Activated naive CD8-positive, alpha-beta T cell treated with anti-CD3 and anti-CD28 coated beads, Interleukin-2, amount 10 ng/mL, durations not matched to agents 7 days and 5 days (primary cell): ENCODE measurements around the gene SMARCA1. TPM values are rescaled to one million over a fixed set of nuclear protein-coding genes. Genes with fewer than 3 reads are reported as not detected.

Experiments used
- ATAC-seq: fragments of 150-1000 bp; cut with Tn5 transposase; one replicate; pipeline ENCODE4 v1.10.0; 2021; ENCODE audit warnings: low read depth, moderate library complexity
- POLR2A ChIA-PET: fragments of 350-600 bp; sonication (Branson Sonifier 250); formaldehyde crosslinking; loops from one replicate; lab custom pipeline; 2021; ENCODE audit warnings: antibody characterized with exemption; lab: Charles Lee
- DNase-seq: peaks from one replicate; pipeline ENCODE4 v3.0.0; 2021
- H3K27ac Mint-ChIP-seq: one replicate; pipeline ENCODE4 v1.8.0; 2022; ENCODE audit warnings: mild to moderate bottlenecking, mixed read lengths
- H3K27me3 Mint-ChIP-seq: one replicate; pipeline ENCODE4 v1.8.0; 2022; ENCODE audit warnings: mild to moderate bottlenecking, moderate library complexity, mixed read lengths
- H3K36me3 Mint-ChIP-seq: one replicate; pipeline ENCODE4 v1.8.0; 2021; ENCODE audit warnings: mild to moderate bottlenecking, mixed read lengths
- H3K4me1 Mint-ChIP-seq: one replicate; pipeline ENCODE4 v1.8.0; 2021; ENCODE audit warnings: mixed read lengths
- H3K4me3 Mint-ChIP-seq: one replicate; pipeline ENCODE4 v1.8.0; 2022; ENCODE audit warnings: mild to moderate bottlenecking, moderate library complexity, mixed read lengths
- H3K9me3 Mint-ChIP-seq: one replicate; pipeline ENCODE4 v1.8.0; 2021; ENCODE audit warnings: mixed read lengths
- total RNA-seq, 2 experiments: library from RNA; stranded (reverse); gene quantifications; one replicate each; pipeline ENCODE4 v1.2.3, GENCODE V29; 2021

Gene SMARCA1
- total RNA-seq, 2 experiments from 2014 or later: 0.17 TPM; not detected in 1

- no peak overlapping the region for H3K27ac Mint-ChIP-seq
- POLR2A ChIA-PET: no interaction called here
- DNase-seq: no peak
- H3K4me1 Mint-ChIP-seq: peaks cover 2% of the 10 kb centered on the region
- H3K4me3 Mint-ChIP-seq: no peak overlapping the region
- no peaks in the 10 kb centered on the region for H3K27me3 Mint-ChIP-seq
- no peaks in the 10 kb centered on the region for H3K36me3 Mint-ChIP-seq
- ATAC-seq: no peak
- no peaks in the 10 kb centered on the region for H3K9me3 Mint-ChIP-seq
Measured at GRCh38 chrX:129545408-129545807, 22.1 kb upstream of the SMARCA1 start.

GRCh38 chrX:129544780-129545179 lies 21.5 kb upstream of the SMARCA1 start:
- Mint-ChIP-seq H3K4me3 (no peak overlapping the region), H3K27me3 (no peaks in the 10 kb centered on the region), H3K4me1 (peaks cover 4% of the 10 kb centered on the region), H3K9me3 (no peaks in the 10 kb centered on the region), H3K27ac (no peak overlapping the region), H3K36me3 (no peaks in the 10 kb centered on the region)
- DNase-seq: no peak
- POLR2A ChIA-PET: no interaction called here
- no peak for ATAC-seq

GRCh38 chrX:129540722-129541184 lies 17.5 kb upstream of the SMARCA1 start:
- peaks cover 8% of the 10 kb centered on the region for H3K27me3 Mint-ChIP-seq
- peak overlapping the region; percentile 45 for H3K4me3 Mint-ChIP-seq
- ATAC-seq: no peak
- no peak overlapping the region for H3K27ac Mint-ChIP-seq
- no peaks in the 10 kb centered on the region for H3K9me3 Mint-ChIP-seq
- POLR2A ChIA-PET: no interaction called here
- H3K4me1 Mint-ChIP-seq: peaks cover 4% of the 10 kb centered on the region
- no peaks in the 10 kb centered on the region for H3K36me3 Mint-ChIP-seq
- DNase-seq: peak; percentile 28

DNA sequence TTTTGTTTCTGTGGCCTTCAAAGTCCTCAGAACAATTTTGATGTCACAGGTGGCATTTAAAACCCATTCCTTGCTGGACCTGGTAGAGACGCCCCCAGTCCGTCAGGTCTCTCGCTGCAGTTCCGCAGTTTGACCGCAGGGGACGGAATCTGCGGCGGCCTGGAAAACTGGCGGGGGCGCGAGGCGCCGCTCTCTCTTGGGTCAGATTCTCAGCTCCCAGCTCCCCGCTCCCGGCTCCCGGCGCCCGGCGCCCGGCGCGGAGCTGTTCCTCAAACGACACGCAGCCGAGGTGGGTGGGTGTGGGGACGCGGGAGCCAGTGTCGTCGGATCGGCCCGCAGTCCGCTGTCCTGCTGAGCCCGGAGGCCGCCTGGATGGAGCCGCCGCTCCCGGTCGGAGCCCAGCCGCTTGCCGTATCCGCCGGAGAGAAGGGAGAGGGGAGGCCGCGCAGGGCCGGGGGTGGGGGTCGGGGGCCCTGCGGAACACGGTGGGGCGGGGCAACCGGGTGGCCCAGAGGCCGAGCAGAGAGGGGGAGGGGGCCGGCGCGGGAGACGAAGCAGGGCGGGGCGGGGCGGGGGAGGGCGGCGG lies 16.9 kb upstream of the SMARCA1 start, which contains the start of gene OCRL:
TSS of gene OCRL (plus strand) at position 192 of the 586 bp plus-strand sequence. CDS start at position 373, 181 bp downstream.
- H3K4me1 Mint-ChIP-seq: peaks cover 4% of the 10 kb centered on the region
- no peaks in the 10 kb centered on the region for H3K36me3 Mint-ChIP-seq
- peaks cover 8% of the 10 kb centered on the region for H3K27me3 Mint-ChIP-seq
- H3K4me3 Mint-ChIP-seq: peak within 1 kb of the TSS; percentile 80
- POLR2A ChIA-PET: no interaction called here
- ATAC-seq: peak; percentile 67
- H3K27ac Mint-ChIP-seq: peak within 1 kb of the TSS; percentile 58
- no peaks in the 10 kb centered on the region for H3K9me3 Mint-ChIP-seq
- DNase-seq: peak; percentile 56

GRCh38 chrX:129534816-129535578 lies 11.7 kb upstream of the SMARCA1 start:
- peaks cover 3% of the 10 kb centered on the region for H3K4me1 Mint-ChIP-seq
- no peaks in the 10 kb centered on the region for H3K9me3 Mint-ChIP-seq
- H3K36me3 Mint-ChIP-seq: no peaks in the 10 kb centered on the region
- POLR2A ChIA-PET: no interaction called here
- H3K4me3 Mint-ChIP-seq: no peak overlapping the region
- DNase-seq (no peak), ATAC-seq (no peak)
- no peak overlapping the region for H3K27ac Mint-ChIP-seq
- H3K27me3 Mint-ChIP-seq: peaks cover 12% of the 10 kb centered on the region

DNA sequence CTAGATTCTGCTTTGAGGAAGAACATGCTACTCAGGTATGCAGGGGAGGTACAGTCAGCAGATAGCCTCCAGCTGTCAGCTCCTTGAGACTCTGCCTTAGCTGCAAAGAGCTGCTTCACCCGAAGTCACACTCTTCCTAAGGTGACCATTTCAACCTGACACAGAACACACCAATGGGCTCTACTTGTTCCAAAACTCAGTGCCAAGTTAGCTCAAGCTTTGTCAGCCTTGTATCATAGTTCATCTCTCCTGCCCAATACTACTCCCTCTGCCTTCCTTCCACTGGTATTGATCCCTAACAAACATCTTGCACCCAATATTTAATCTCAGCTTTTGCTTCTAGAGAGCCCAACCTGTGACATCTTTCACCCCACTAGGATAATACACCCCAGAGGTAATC lies 7.8 kb upstream of the SMARCA1 start:
- no peaks in the 10 kb centered on the region for H3K36me3 Mint-ChIP-seq
- H3K27ac Mint-ChIP-seq: no peak overlapping the region
- H3K4me3 Mint-ChIP-seq: no peak overlapping the region
- no peak for ATAC-seq
- DNase-seq: no peak
- H3K27me3 Mint-ChIP-seq: peaks cover 5% of the 10 kb centered on the region
- POLR2A ChIA-PET: no interaction called here
- no peaks in the 10 kb centered on the region for H3K9me3 Mint-ChIP-seq
- H3K4me1 Mint-ChIP-seq: no peaks in the 10 kb centered on the region

DNA sequence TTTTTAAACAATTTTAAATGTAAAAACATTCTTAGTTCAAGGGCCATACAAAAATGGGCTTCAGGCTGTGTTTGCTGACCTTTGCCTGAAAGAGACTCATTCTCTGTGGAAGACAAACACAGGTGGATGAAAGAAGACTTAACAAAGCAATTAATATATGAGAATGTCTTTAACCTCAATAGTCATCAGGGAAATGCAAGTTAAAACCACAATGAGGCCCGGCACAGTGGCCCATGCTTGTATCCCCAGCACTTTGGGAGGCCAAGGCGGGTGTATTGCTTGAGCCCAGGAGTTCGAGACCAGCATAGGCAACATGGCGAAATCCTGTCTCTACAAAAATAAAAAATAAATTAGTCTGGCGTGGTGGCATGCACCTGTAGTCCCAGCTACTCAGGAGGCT lies 7.1 kb upstream of the SMARCA1 start:
- no peak overlapping the region for H3K27ac Mint-ChIP-seq
- no peaks in the 10 kb centered on the region for H3K36me3 Mint-ChIP-seq
- no peaks in the 10 kb centered on the region for H3K9me3 Mint-ChIP-seq
- DNase-seq: no peak
- no peaks in the 10 kb centered on the region for H3K4me1 Mint-ChIP-seq
- H3K4me3 Mint-ChIP-seq: no peak overlapping the region
- POLR2A ChIA-PET: no interaction called here
- ATAC-seq: no peak
- peaks cover 6% of the 10 kb centered on the region for H3K27me3 Mint-ChIP-seq

DNA sequence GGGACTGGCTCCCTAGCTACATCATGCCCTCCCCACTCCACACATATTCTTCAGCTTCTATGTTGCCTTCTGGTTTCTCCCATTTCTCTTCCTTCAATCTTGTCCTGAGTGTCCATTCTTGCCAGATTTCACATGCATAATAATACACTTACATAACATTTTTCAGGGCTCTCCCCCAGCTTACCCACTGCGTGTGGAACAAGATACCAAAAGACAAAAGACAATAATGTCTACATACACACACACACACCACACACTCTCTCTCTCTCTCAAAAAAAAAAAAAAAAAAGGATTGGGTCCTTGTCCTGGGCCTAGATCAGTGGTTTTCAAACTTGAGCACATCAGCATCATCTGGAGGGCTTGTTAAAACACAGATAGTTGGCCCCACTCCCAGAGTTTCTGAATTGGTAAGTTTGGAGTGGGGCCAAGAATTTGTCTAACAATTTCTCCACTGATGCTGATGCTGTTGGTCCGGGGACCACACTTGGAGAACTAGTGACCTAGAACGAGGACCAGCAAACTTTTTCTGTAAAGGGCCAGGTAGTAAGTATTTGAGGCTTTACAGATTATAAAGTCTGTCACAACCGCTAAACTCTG lies 6.5 kb upstream of the SMARCA1 start:
- Mint-ChIP-seq H3K27ac (no peak overlapping the region), H3K4me3 (no peak overlapping the region), H3K36me3 (no peaks in the 10 kb centered on the region), H3K4me1 (no peaks in the 10 kb centered on the region), H3K27me3 (peaks cover 12% of the 10 kb centered on the region), H3K9me3 (no peaks in the 10 kb centered on the region)
- ATAC-seq (no peak), DNase-seq (no peak)
- POLR2A ChIA-PET: no interaction called here

DNA sequence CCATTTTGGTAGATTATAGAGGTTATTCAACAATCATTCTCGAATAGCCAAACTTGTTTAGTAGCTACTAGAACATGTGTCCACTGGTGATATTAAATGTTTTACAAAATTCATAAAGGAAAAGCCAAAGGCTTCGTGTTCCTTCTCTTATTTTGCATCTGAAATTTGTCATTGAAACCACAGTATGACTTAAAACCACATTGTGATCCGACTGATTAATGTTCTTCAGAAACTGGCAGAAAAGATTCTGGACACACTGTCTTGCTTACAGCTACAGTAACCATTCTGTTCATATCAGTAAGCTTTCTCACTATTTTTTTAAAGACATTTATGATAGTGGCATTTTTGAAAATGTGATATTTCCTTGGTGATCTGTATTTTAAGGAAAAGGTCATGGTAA lies 2.6 kb upstream of the SMARCA1 start:
- POLR2A ChIA-PET: no interaction called here
- H3K27me3 Mint-ChIP-seq: peaks cover 23% of the 10 kb centered on the region
- DNase-seq: no peak
- H3K27ac Mint-ChIP-seq: no peak overlapping the region
- no peaks in the 10 kb centered on the region for H3K9me3 Mint-ChIP-seq
- H3K4me1 Mint-ChIP-seq: no peaks in the 10 kb centered on the region
- ATAC-seq: no peak
- H3K36me3 Mint-ChIP-seq: no peaks in the 10 kb centered on the region
- no peak overlapping the region for H3K4me3 Mint-ChIP-seq

DNA sequence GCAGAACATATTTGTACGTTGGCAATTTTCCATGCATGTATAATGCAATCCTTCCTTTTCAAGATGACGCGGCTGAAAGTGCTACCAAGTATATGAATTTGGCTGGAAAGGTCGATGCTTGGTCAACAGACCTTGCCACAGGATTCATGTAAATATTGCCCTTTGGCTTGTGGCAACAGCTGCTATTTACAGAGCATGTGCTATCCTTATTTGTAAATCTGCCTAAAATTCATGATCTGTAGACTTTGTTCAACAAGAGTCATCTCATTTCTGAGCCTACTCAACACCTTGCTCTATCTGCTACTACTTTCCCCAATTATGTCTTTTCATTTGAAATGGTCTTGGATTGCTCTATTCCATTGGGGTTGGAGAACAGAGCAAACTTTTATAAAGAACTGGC lies 1.9 kb upstream of the SMARCA1 start:
- no peak for ATAC-seq
- Mint-ChIP-seq H3K27ac (no peak overlapping the region), H3K4me3 (no peak overlapping the region), H3K4me1 (no peaks in the 10 kb centered on the region), H3K9me3 (no peaks in the 10 kb centered on the region), H3K36me3 (no peaks in the 10 kb centered on the region), H3K27me3 (peaks cover 23% of the 10 kb centered on the region)
- POLR2A ChIA-PET: no interaction called here
- no peak for DNase-seq

DNA sequence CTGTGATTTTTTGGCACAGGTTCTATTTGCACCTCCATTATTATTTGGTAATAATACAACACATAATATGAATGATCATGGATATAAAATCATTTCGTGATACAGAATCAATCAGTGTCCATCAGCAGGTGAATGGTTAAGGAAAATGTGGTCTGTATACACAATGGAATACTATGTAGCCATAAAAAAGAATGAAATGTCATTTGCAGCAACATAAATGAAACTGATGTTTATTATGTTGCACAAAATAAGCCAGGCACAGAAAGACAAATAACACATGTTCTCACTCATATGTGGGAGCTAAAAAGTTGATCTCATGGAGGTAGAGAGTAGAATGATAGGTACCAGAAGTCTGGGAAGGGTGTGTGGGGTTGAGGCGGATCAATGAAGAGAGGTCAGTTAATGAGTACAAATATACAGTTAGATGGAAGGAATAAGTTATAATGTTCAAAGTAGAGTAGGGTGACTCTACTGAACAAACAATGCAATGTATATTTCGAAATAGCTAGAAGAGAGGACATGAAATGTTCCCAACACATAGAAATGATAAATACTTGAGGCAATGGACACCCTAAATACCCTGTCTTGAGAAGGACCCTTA lies 1.1 kb upstream of the SMARCA1 start:
- H3K27ac Mint-ChIP-seq: no peak overlapping the region
- POLR2A ChIA-PET: no interaction called here
- H3K36me3 Mint-ChIP-seq: no peaks in the 10 kb centered on the region
- ATAC-seq (no peak), DNase-seq (no peak)
- H3K27me3 Mint-ChIP-seq: peaks cover 23% of the 10 kb centered on the region
- H3K9me3 Mint-ChIP-seq: no peaks in the 10 kb centered on the region
- H3K4me3 Mint-ChIP-seq: peak overlapping the region; percentile 66
- H3K4me1 Mint-ChIP-seq: no peaks in the 10 kb centered on the region

- H3K9me3 Mint-ChIP-seq: no peaks in the 10 kb centered on the region
- POLR2A ChIA-PET: interaction anchor here (0.7 kb wide), 1 partner anchor 18 kb away, joined by 3 read pairs; no protein-coding TSS in a partner anchor
- DNase-seq: no peak
- ATAC-seq: no peak
- no peaks in the 10 kb centered on the region for H3K4me1 Mint-ChIP-seq
- H3K27me3 Mint-ChIP-seq: peaks cover 23% of the 10 kb centered on the region
- H3K4me3 Mint-ChIP-seq: peak overlapping the region; percentile 80
- H3K36me3 Mint-ChIP-seq: no peaks in the 10 kb centered on the region
- no peak overlapping the region for H3K27ac Mint-ChIP-seq
Measured at GRCh38 chrX:129522184-129523078, 859 bp downstream of the SMARCA1 start.

GRCh38 chrX:129520151-129520550 lies 3.1 kb downstream of the SMARCA1 start:
- DNase-seq (no peak), ATAC-seq (no peak)
- Mint-ChIP-seq H3K27me3 (peaks cover 17% of the 10 kb centered on the region), H3K4me1 (no peaks in the 10 kb centered on the region), H3K36me3 (no peaks in the 10 kb centered on the region), H3K9me3 (no peaks in the 10 kb centered on the region), H3K4me3 (no peak overlapping the region), H3K27ac (no peak overlapping the region)
- POLR2A ChIA-PET: no interaction called here
